Activated CD4-positive, CD25-positive, alpha-beta regulatory T cell (primary cell): Measurements from ENCODE around the gene BTG4.

Experiments
- DNase-seq, 4 experiments: peaks; one replicate each; lab custom pipeline; 2025; lab: John Stamatoyannopoulos, UW

Gene BTG4

GRCh38 chr11:111455291-111456085 is 56.7 kb downstream of the BTG4 start:
- DNase-seq, result no peak

DNA sequence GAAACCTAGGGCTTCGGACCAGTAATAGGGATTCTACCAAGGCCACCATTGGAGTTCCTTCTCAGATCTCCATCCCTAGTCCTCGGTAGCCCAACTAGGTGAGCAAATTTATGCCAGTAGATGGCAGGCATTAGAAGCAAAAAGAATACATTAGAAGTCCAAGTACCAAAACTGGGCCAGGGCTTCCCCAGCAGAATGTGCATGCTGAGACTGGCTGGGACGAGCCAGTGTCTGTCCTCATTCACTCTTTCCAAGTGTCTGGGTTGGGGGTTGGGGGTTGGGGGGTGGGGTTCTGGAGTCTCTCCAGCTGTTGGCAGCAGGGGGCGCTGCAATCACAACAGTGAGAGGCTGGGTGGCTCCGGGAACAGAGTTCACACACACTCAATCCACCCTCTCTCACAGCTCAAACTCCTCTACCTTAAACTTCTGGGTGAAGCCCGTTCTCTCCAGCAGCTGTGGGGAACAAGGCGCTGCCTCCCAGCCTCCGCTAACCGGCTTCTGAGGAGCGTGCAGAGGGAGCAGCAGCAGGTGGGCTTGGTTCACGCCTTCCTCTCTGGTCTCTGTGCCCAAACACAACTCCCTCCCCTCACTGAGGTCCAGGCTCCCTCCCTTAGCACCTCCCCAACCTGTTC is 57.5 kb downstream of the BTG4 start:
- peak; percentile 11 to 35 (median 30) for DNase-seq

GRCh38 chr11:111452817-111453552 is 59.2 kb downstream of the BTG4 start:
- DNase-seq, result no peak

DNA sequence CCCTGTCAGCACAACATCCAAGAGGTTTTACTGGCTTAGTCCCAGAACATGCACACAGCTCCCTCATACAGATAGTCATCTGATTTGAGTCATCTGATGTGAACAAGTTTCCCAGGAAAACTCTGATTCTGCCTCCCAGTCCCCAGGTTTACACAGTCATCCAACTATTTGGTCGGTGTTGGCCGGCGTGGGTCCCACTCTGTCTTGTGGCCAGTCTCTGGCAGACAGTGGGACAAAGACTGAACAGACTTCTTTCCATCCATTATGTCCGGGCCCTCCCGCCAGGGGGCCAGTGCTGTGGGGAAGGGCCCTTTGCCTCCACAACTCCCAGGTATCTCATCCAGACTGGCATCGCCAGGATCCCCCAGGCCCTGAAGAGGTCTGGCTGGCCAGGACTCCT is 60.0 kb downstream of the BTG4 start:
- no peak for DNase-seq

DNA sequence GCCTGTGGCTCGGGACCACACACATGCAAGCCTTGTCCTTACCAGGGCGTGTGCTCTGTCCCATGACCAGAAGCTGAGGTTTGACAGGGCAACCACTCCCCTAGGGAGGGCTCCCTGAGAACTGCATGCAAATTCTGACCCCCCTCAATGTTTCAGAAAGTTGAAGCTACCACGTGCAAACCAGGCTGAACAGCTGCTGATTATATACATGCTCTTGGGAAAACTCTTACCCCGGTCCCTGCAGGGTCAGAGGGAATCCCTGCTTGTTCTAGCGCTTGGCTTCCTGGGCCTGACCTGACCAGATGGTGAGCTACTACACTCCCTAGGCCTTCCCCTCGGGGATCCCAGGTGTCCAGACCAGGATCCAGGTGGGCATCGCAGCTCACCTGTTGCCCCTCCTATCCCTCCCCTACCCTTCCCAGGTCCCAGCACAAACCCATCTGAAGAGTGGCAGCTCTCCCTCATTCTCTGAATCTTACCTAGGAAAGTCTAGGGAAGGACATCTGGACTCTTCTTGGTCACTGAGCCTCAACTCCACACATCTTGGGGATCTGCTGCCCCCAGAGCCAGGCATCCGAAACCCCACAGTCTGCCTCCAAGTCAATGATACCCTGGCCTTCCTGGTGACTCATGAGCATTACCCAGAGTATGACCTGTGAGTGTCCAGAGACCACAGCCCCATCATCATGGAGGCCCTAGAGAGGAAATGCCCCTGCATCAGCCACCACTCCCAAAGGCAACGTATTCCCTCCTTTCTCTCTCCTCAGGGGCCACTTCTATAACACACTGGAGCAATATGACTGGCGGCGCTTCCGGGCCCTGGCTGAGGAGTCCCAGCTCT is 61.5 kb downstream of the BTG4 start:
- no peak for DNase-seq

DNA sequence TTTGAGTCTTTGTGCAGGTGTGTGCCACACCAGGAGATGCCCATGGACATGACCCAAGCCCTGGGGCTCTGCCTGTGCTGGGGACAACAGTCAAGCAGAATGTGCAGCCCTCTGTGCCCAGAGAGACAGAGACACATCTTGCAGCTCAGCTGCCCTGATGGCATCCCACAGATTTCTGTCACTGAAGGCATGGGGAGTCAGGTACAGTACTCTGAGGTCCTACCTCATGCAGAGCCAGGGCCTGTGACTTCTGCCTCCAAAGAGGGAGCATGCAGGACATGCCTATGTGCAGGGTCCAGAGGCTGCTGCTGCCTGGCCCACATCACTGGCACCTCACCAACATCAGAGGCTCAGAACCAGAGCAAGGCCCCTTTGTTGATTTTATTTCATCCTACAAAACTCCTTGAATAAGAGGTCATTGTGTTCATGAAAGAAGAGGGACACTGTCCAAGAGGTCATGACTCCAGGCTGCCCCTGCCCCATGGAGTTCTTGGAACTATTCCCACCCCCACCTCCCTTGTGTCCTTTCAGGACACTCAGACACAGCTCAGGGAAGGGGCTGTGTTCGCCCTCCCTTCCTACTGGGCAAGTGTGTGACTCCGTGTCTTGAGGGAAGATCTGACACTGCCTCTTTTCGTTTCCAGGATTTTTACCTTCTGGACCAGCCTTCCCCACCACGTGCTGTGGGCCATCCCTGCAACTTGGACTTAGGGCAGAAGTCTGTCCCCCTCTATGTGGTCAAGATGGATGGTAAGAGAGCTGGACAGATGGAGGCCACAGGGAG is 62.3 kb downstream of the BTG4 start:
- DNase-seq, result no peak

DNA sequence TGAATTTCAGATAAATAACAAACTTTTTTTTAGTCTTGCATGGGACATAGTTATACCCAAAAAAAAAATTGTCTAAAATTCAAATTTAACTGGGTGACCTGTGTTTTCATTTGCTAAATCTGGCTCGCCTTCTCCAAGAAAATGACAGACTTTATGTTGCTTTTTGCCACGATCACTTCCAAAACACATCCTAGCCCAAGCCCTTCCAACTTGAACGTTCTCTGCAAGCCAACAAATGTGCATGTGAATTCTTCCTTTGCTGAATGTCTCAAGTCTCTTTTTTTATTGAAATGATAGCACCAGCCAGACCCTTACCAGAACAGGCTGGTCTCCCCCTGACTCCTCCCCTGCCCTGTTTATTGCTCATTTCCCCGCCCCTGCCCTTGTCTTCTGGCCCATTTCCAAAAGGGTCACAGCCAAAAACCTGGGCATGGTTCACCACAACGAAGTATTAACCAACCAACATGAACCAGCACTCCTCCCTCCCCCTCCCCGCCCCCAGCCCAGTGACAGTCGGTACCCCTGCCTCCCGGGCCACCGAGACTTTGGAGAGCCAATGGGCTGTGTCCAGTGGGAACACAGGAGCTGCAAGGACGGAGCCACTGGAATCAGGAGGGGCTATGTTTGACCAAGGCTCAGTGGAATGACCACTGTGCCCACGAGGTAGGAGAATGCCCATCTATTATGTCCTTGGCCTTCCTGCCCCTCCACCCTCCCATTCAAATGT is 63.2 kb downstream of the BTG4 start:
- DNase-seq, result no peak

DNA sequence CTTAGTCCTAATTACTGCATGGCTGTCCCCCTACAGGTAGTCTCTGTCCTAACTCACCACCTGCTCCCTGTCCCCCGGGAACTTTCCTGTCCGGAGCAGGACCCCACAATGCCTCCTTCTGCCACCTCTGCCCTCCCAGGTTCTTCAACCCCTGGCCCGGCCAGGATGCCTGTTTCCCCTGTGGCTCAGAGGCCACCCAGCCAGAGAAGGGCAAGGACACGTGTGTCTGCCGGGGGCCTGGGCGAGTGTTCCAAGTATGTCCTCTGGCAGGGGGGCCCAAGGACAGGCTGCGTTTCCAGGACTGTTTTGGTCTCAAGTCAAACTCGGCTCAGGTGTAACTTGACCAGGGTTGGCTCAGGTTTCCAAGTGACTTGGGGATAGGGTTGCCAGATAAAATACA is 63.8 kb downstream of the BTG4 start:
- no peak for DNase-seq

GRCh38 chr11:111447931-111448330 is 64.3 kb downstream of the BTG4 start:
- no peak for DNase-seq

GRCh38 chr11:111447112-111447471 is 65.1 kb downstream of the BTG4 start:
- no peak for DNase-seq

- peak; percentile 23 to 62 (median 49) for DNase-seq
Observed at GRCh38 chr11:111446404-111447111, 65.6 kb downstream of the BTG4 start.

GRCh38 chr11:111445586-111445985 is 66.6 kb downstream of the BTG4 start:
- no peak for DNase-seq
